HepG2 (cell line): ENCODE data around the gene STK32C. TPM values are rescaled to one million over a fixed set of nuclear protein-coding genes. Genes with fewer than 3 reads are reported as not detected.
A peak's percentile ranks its signal among the peaks of the same experiment; 100 is the strongest.

Experiments used
- DZIP1 ChIP-seq: sonication (generic); formaldehyde crosslinking; IDR thresholded peaks from 2 replicates; pipeline ENCODE4 v1.5.0; 2020; ENCODE audit warnings: mild to moderate bottlenecking, missing genetic modification reagents
- HDAC6 ChIP-seq: fragments of 200-600 bp; sonication (generic); IDR thresholded peaks from 2 replicates; pipeline ENCODE4 v1.7.0; 2017; ENCODE audit warnings: mild to moderate bottlenecking, antibody characterized with exemption, low read length, low read depth
- MATR3 ChIP-seq: sonication (generic); formaldehyde crosslinking; IDR thresholded peaks from 2 replicates; pipeline ENCODE4 v1.4.0; 2020; ENCODE audit warnings: missing genetic modification reagents
- NR2F6 ChIP-seq, 2 experiments: IDR thresholded peaks; 2 replicates each; pipeline ENCODE4 v1.6.1; 2016; ENCODE audit warnings: antibody characterized with exemption in 1 of 2, mild to moderate bottlenecking in 1 of 2
- TFDP1 ChIP-seq: IDR thresholded peaks from 2 replicates; pipeline ENCODE4 v1.6.1; 2016; ENCODE audit warnings: missing compliant biosample characterization, missing genetic modification reagents, borderline replicate concordance
- ZBTB7B ChIP-seq: sonication (generic); formaldehyde crosslinking; IDR thresholded peaks from 2 replicates; pipeline ENCODE4 v1.4.0; 2020; ENCODE audit warnings: missing genetic modification reagents
- ZNF124 ChIP-seq: sonication (generic); formaldehyde crosslinking; IDR thresholded peaks from 2 replicates; pipeline ENCODE4 v1.4.0; 2020; ENCODE audit warnings: missing genetic modification reagents
- ZNF580 ChIP-seq: IDR thresholded peaks from 2 replicates; pipeline ENCODE4 v1.6.1; 2016; ENCODE audit warnings: low read depth, borderline replicate concordance
- ZNF652 ChIP-seq: IDR thresholded peaks from 2 replicates; pipeline ENCODE4 v1.6.1; 2016; ENCODE audit warnings: low read depth, borderline replicate concordance
- polyA plus RNA-seq, 8 experiments: library from polyadenylated mRNA; depleted of rRNA in 3 of 8; stranded (reverse) in 7 of 8; unstranded in 1 of 8; fragments of >200 nt; fragmentation: Illumina TruSeq in 4 of 8; extraction: Trizol in 4 of 8; gene quantifications; 2 replicates each; pipeline versions ENCODE4 v1.2.1 to v1.2.3, GENCODE V29; 2011 to 2016; ENCODE audit warnings: low read depth in 4 of 8, missing spikeins in 1 of 8, mixed read lengths in 1 of 8; ENCODE audit not compliant: insufficient read depth in 1 of 8
- total RNA-seq, 5 experiments: library from RNA; depleted of rRNA; stranded (reverse); fragments of >200 nt; fragmentation: Illumina TruSeq; extraction: Trizol; gene quantifications; 2 replicates each; pipeline ENCODE4 v1.2.3, GENCODE V29; 2016; ENCODE audit warnings: low read depth in 1 of 5
- TF ChIP-seq, protein P1 (sequence below): sonication (generic); formaldehyde crosslinking; IDR thresholded peaks from 2 replicates; pipeline ENCODE4 v1.9.0; 2021; ENCODE audit warnings: mild to moderate bottlenecking, missing genetic modification reagents

STK32C gene
- total and polyA plus RNA-seq, 2 of the 13 experiments (the other 11 are each of a cell fraction or from before 2014, with no cell fraction given): 10.9 to 19.4 TPM

- no peak for TF ChIP-seq DZIP1 (CRISPR knock-in tag)
- TF ChIP-seq NR2F6 (IDR thresholded peaks at IDR 0.05): no peak
- TF ChIP-seq NR2F6 (CRISPR knock-in tag; IDR thresholded peaks at IDR 0.05): no peak
- no peak for TF ChIP-seq ZBTB7B (CRISPR knock-in tag)
- TF ChIP-seq ZNF580 (CRISPR knock-in tag): peak; percentile 44; the same call in 1 of the 2 replicates
- TF ChIP-seq TFDP1 (CRISPR knock-in tag): no peak
- TF ChIP-seq ZNF124: no peak
- no peak for TF ChIP-seq ZNF652 (CRISPR knock-in tag)
- TF ChIP-seq HDAC6: no peak
- TF ChIP-seq, protein P1, sequence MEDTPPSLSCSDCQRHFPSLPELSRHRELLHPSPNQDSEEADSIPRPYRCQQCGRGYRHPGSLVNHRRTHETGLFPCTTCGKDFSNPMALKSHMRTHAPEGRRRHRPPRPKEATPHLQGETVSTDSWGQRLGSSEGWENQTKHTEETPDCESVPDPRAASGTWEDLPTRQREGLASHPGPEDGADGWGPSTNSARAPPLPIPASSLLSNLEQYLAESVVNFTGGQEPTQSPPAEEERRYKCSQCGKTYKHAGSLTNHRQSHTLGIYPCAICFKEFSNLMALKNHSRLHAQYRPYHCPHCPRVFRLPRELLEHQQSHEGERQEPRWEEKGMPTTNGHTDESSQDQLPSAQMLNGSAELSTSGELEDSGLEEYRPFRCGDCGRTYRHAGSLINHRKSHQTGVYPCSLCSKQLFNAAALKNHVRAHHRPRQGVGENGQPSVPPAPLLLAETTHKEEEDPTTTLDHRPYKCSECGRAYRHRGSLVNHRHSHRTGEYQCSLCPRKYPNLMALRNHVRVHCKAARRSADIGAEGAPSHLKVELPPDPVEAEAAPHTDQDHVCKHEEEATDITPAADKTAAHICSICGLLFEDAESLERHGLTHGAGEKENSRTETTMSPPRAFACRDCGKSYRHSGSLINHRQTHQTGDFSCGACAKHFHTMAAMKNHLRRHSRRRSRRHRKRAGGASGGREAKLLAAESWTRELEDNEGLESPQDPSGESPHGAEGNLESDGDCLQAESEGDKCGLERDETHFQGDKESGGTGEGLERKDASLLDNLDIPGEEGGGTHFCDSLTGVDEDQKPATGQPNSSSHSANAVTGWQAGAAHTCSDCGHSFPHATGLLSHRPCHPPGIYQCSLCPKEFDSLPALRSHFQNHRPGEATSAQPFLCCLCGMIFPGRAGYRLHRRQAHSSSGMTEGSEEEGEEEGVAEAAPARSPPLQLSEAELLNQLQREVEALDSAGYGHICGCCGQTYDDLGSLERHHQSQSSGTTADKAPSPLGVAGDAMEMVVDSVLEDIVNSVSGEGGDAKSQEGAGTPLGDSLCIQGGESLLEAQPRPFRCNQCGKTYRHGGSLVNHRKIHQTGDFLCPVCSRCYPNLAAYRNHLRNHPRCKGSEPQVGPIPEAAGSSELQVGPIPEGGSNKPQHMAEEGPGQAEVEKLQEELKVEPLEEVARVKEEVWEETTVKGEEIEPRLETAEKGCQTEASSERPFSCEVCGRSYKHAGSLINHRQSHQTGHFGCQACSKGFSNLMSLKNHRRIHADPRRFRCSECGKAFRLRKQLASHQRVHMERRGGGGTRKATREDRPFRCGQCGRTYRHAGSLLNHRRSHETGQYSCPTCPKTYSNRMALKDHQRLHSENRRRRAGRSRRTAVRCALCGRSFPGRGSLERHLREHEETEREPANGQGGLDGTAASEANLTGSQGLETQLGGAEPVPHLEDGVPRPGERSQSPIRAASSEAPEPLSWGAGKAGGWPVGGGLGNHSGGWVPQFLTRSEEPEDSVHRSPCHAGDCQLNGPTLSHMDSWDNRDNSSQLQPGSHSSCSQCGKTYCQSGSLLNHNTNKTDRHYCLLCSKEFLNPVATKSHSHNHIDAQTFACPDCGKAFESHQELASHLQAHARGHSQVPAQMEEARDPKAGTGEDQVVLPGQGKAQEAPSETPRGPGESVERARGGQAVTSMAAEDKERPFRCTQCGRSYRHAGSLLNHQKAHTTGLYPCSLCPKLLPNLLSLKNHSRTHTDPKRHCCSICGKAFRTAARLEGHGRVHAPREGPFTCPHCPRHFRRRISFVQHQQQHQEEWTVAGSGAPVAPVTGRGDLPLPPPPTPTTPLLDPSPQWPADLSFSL (CRISPR knock-in tag): no peak
- TF ChIP-seq MATR3: no peak
Observed at GRCh38 chr10:132319853-132320653, 12.3 kb upstream of the STK32C start (continued).
